Measurements from ENCODE around the gene SKI. TPM values are rescaled to one million over a fixed set of nuclear protein-coding genes. Genes with fewer than 3 reads are reported as not detected.

SKI gene
- total RNA-seq, 1 experiment from 2014 or later = 89.5 TPM

DNA sequence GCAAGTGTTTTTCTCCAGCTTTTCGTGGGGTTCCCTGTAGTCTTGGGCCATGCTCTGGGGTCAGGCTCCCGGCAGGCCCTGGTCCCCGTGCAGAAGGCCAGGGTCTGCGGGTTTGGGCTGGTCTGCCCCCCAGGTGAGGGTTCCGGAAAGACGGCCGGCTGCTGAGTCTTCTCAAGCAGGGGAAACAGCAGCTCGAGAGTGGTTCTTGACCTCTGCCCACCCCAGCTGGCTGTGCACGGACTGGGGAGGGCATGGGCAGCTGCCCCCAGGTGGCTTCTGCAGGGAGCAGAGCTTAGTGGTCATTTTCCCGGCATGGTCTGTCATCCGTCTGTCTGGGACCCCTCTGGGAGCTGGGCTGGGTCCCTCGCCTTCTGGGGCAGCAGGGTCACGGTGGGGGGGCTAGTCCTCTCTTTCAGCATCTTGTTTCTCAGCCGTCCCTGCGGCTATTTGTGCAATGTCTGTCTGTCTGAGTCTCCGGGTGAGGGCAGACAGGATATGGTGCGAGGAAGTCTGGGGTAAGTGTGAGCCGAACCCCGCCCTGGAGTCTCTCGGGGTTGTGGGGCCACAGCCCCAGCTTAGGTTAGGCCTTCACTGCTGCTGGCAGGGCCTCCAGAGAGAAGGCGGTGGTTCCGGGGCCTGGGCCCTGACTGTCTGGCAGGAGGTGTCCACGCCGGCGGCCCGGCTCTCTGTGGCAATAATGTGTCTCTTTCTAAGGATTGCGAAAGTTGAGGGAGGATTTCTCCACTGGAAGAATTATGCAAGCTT is 6.1 kb downstream of the SKI start:
- Histone ChIP-seq H4K91ac (ENCODE audit: insufficient read length, low read depth, low read length) (no peak overlapping the region), H3K23me2 (ENCODE audit: insufficient read length, low read depth, low read length, poor library complexity, severe bottlenecking) (peaks cover 21% of the 10 kb centered on the region), H3K23ac (ENCODE audit: insufficient read length, low read depth, low read length) (no peak overlapping the region), H3K18ac (ENCODE audit: insufficient read length, low read depth, low read length) (no peak overlapping the region), H2BK120ac (ENCODE audit: low read depth, low read length, poor library complexity, severe bottlenecking) (no peak overlapping the region), H3K4me2 (ENCODE audit: insufficient read depth, insufficient read length, low read length) (no peak overlapping the region), H3K27me3 (ENCODE audit: insufficient read depth, low read length) (no peaks in the 10 kb centered on the region), H4K5ac (ENCODE audit: insufficient read length, low read depth, low read length) (no peak overlapping the region), H3K9me3 (ENCODE audit: control insufficient read depth, low read depth, low read length) (no peaks in the 10 kb centered on the region), H2AK5ac (ENCODE audit: insufficient read length, low read length) (no peak overlapping the region), H2BK15ac (ENCODE audit: low read depth, low read length) (no peak overlapping the region), H2AFZ (ENCODE audit: low read length) (no peak overlapping the region), H4K8ac (replicated peaks; ENCODE audit: insufficient read length, low read depth, low read length) (no peak overlapping the region), H3K79me1 (ENCODE audit: insufficient read depth, low read depth, low read length, poor library complexity, severe bottlenecking) (peaks cover 18% of the 10 kb centered on the region), H3K14ac (ENCODE audit: insufficient read depth, low read length) (no peak overlapping the region), H3K27ac (ENCODE audit: insufficient read length, low read depth, low read length) (no peak overlapping the region), H3K79me2 (ENCODE audit: insufficient read depth, low read length) (peaks cover 86% of the 10 kb centered on the region; the same call in 1 of the 2 replicates), H3K9ac (ENCODE audit: extremely low read depth, insufficient read length, low read length) (no peak overlapping the region), H2BK20ac (ENCODE audit: low read depth, low read length, poor library complexity, severe bottlenecking) (no peak overlapping the region), H3T11ph (ENCODE audit: low read length) (no peak overlapping the region), H2BK12ac (ENCODE audit: insufficient read length, low read depth, low read length) (no peak overlapping the region), H3K4me1 (ENCODE audit: insufficient read depth, low read length) (no peaks in the 10 kb centered on the region; the same call in 1 of the 2 replicates), H2BK5ac (ENCODE audit: insufficient read length, low read length) (no peak overlapping the region), H3K4ac (ENCODE audit: low read depth, low read length) (no peak overlapping the region), H3K56ac (ENCODE audit: insufficient read length, low read depth, low read length) (no peak overlapping the region), H4K20me1 (ENCODE audit: control insufficient read depth, insufficient read depth, insufficient read length) (no peaks in the 10 kb centered on the region)
- Mint-ChIP-seq H3K27ac (peak overlapping the region in 2 of 3 experiments; percentile 53 to 88; a peak in 3 of 7 replicates), H3K9me3 (no peaks in the 10 kb centered on the region), H3K27me3 (ENCODE audit: low read depth) (no peaks in the 10 kb centered on the region), H3K4me3 (no peak overlapping the region), H3K36me3 (ENCODE audit: insufficient read depth in 1 of 3, low read depth in 3 of 3) (peaks cover 4 to 24% (median 10%) of the 10 kb centered on the region in 3 experiments; a peak in 6 of 7 replicates), H3K4me1 (peaks cover 55 to 68% of the 10 kb centered on the region in 2 experiments)
- peak; percentile 30 for DNase-seq
- TF ChIP-seq, protein P1, sequence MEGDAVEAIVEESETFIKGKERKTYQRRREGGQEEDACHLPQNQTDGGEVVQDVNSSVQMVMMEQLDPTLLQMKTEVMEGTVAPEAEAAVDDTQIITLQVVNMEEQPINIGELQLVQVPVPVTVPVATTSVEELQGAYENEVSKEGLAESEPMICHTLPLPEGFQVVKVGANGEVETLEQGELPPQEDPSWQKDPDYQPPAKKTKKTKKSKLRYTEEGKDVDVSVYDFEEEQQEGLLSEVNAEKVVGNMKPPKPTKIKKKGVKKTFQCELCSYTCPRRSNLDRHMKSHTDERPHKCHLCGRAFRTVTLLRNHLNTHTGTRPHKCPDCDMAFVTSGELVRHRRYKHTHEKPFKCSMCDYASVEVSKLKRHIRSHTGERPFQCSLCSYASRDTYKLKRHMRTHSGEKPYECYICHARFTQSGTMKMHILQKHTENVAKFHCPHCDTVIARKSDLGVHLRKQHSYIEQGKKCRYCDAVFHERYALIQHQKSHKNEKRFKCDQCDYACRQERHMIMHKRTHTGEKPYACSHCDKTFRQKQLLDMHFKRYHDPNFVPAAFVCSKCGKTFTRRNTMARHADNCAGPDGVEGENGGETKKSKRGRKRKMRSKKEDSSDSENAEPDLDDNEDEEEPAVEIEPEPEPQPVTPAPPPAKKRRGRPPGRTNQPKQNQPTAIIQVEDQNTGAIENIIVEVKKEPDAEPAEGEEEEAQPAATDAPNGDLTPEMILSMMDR (conservative IDR thresholded peaks at IDR 0.05) = no peak
- WGBS (ENCODE audit: extremely low coverage, insufficient read length, low lambda C conversion rate) = no CpG with 5 or more reads among the region's 27 CpGs
